GM19193 (cell line): Measurements from ENCODE around the gene GARIN6.

ENCODE experiments used
- POLR2A ChIP-seq: IDR thresholded peaks from 4 replicates; pipeline ENCODE4 v1.6.1; 2011; ENCODE audit not compliant: insufficient read depth, insufficient read length; ENCODE audit errors: extremely low read depth

GARIN6 gene

GRCh38 chr12:99686142-99686541, 38.6 kb downstream of the GARIN6 start:
- TF ChIP-seq POLR2A, result no peak

GRCh38 chr12:99695050-99695449, 47.5 kb downstream of the GARIN6 start:
- TF ChIP-seq POLR2A, result no peak
